ENCODE results near the gene RBM33. TPM values are rescaled to one million over a fixed set of nuclear protein-coding genes. Genes with fewer than 3 reads are reported as not detected.

RBM33 gene
- total RNA-seq, 2 experiments from 2014 or later: 64.0 to 64.9 TPM

DNA sequence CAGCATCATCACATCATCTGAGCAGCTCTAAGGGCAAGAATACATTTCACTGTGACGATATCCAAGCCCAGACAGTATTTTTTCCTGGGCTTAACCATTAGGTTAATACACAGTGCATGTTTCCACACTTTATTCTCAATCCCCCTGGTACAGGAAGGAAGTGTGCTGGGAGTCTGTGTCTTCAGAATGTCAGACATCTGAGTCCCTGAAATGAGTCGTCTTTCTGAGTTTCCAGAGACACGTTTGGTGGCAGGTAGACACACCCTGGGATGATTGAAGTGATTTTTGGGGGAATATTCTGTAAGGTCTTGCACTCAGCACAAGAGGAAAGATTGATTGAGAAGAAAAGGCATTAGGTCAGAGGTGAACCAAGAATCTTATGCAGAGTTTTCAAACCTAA, 180.9 kb downstream of the RBM33 start:
- ChIA-PET CTCF (no interaction called here), POLR2A (no interaction called here)

DNA sequence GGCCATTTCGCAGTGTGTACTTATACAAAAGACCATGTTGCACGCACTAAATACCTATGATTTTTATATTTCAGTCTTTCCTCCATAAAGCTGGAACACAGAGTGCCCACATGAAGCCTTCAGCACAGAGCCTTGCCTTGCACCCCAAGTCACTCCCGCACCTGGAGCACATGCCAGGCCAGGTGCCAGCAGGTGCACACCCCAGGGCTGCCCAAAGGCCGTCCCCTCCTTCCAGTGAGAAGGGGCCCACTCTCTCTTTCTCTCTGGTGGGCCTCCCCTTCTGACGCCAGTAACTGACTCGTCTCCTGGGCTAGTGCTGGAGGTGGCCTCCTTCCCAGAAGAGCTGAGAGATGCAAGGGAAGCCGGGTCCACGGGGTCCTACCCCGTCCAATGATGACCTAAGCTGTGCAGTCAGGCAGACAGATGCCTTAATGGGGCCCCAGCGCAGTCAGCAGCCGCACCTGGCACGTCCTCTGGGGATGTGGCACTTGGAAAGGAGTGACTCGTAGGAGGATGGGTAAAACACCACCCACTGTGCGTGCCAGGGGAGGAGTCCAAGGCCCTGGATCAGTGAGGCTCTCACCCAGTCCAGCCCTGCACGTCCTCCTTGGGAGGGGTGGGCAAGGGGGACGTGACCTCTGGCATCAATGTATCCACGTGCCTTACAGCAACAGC, 185.5 kb downstream of the RBM33 start:
- ChIA-PET POLR2A (no interaction called here), CTCF (no interaction called here)

Other genes starting within 250 kb of the RBM33 start
- gene EN2, start 186.5 kb upstream of the RBM33 start, total RNA-seq: not detected
- gene CNPY1, start 98.1 kb upstream of the RBM33 start, total RNA-seq: not detected
- not detected for gene SHH, start 167.8 kb downstream of the RBM33 start, total RNA-seq